GM12872 (cell line): ENCODE data around the gene HOXA13.

Source experiments
- TF ChIP-seq, protein P1 (sequence below): IDR thresholded peaks from 3 replicates; pipeline ENCODE4 v1.5.1; 2011; ENCODE audit warnings: low read depth, mild to moderate bottlenecking, low read length, moderate library complexity; ENCODE audit not compliant: insufficient read depth

HOXA13 gene

DNA sequence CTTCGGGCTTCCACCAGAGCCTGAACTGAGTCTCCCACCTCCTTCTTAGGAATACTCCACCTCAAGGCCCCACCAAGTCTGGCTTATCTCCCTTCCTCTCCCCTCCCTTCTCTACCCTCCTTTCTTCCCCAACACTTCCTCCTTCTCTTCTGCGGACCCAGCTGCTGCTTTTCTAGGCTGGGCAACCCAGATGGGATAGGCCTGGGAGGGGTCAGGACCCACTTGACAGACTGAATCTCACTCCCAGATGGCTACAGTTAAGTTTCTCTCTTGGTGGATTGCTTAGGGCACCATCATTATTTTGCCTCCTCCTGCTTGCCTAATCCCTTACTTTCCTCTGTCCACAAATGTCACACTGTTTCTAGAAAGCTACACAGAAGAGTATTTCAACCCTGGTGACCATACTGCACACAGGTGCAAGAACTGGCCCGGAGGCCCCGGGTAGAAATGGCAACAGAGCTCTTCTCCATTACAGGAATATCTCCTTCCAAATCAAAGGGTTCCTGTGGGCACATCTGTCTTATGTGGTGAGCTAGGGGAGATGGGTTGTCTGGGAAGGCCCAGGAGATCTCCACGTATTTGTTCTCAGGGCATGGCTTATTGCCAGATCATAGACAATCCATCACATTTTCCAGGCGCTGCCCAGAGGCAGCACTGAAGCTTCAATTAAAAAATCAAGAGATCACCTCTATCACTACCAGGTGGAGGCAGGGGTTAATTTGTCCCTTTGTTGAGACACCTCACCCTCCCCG is 9.7 kb downstream of the HOXA13 start:
- TF ChIP-seq, protein P1, sequence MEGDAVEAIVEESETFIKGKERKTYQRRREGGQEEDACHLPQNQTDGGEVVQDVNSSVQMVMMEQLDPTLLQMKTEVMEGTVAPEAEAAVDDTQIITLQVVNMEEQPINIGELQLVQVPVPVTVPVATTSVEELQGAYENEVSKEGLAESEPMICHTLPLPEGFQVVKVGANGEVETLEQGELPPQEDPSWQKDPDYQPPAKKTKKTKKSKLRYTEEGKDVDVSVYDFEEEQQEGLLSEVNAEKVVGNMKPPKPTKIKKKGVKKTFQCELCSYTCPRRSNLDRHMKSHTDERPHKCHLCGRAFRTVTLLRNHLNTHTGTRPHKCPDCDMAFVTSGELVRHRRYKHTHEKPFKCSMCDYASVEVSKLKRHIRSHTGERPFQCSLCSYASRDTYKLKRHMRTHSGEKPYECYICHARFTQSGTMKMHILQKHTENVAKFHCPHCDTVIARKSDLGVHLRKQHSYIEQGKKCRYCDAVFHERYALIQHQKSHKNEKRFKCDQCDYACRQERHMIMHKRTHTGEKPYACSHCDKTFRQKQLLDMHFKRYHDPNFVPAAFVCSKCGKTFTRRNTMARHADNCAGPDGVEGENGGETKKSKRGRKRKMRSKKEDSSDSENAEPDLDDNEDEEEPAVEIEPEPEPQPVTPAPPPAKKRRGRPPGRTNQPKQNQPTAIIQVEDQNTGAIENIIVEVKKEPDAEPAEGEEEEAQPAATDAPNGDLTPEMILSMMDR = no peak

DNA sequence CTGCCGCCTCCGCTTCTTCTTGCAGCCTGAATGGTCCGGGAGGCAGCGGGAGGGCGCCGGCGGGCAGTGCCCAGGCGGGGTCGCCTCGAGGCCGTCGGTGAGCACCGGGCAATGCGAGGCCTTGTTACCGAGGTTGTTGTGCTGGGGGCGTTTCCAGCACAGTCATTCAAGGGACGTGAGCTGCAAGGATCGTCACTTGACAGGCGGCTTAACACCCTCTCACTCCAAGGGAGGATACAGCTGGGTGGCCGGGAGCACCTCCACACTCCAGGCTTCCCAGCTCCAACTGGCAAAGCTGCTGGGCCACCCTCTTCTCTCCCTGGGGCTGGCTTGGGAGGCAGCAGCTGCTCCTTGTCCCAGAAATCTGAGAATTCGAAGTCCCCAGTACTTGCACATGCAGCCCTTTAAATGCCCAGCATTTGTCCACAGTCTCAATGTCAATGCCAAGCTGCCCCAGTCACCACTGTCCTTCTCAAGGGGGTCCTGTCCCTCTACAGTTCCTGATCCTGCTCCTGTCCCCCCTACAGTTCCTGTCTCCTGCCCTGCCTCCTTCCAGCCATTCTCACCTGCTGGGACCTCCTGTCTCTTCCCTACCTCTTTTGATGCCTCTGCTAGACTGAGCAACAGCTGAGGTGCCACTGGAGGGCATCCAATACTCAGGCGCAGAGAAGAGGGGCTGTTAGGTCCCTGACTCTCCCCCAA is 10.4 kb downstream of the HOXA13 start:
- TF ChIP-seq, protein P1 = no peak

DNA sequence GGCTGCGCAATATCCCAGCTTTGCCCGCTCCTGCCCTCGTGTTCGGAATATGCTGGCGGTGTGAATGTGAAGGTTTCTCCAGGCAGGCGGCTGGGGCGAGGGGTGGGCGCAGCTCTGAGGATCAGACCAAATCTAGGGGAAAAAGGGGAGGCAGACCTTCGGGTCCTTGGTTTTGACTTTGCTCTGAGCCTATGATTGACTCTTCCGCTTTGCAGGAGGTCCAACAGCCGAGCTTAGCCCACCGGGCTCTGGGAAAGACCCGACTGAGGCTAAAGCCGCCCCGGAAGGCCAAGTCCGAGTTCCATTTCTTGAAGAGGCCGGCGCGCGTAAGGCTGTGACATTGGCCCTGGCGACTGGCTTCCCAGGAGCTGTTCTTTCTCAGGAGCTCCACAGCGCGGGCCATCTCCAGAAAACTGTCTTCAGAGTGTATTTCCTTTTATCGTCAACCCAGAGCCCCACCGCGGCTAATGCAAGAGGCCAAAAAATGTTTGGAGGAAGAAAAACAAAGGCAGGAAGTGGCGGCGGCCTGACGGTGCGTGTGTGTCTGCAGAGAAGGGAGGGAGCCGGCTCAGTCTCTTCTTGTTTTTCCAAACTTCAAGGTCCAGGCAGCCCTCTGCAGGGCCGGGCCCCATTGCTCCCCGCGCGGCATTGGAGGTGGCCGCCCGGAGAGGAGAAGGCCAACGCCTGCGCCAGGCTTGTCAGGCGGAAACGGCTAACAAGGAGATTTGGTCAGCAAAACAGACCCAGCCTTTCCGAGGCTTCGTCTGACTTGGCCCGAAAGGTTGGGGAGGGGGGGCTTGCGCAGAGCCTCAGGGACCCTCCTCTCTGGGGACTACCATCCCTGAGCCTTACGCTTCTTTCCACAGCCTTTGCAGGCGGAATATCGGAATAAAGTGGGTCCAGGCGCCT is 11.3 kb downstream of the HOXA13 start:
- TF ChIP-seq, protein P1 = no peak

DNA sequence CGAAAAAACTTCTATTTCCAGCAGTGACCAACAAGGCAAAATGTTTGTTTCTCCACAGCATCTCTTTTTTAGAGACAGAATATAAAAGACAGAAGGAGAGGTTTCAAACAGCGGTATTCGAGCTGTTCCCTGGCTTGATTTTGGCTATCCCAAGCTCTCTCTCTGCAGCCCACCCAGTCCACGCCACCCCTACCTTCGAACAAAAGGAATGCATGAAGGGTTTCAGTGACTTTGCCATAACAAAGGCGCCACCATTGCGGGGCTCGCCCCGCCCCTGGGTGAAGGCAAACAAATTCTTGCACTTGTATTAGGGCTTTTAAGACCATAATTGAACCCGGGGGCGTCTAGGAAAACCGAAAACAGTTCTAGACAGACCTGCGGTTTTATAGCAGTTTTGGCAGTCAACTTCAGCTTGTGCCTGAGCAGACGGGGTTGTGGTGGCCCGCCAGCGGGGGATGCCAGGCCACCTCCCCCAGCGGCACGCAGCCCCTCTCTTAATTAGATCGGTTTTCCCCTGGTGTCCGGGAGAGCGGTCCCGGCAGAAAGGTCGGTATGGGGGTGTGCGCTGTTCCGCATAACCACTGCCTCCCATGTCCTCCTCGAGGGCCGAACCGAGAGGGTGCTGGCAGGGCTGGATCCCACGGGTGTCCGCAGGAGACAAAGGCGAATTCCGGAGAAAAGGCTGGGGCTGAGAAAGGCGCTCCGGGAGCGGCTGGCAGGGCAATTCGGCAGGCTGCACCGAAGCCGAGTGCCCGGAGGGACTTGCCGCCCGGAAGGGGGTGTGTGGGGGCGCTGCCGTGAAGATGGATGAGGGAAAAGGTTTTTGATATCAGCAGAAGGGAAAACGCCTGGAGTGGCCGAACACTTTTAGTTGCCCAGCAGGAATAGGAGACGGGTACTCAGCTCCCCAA is 12.2 kb downstream of the HOXA13 start:
- TF ChIP-seq, protein P1 = no peak

DNA sequence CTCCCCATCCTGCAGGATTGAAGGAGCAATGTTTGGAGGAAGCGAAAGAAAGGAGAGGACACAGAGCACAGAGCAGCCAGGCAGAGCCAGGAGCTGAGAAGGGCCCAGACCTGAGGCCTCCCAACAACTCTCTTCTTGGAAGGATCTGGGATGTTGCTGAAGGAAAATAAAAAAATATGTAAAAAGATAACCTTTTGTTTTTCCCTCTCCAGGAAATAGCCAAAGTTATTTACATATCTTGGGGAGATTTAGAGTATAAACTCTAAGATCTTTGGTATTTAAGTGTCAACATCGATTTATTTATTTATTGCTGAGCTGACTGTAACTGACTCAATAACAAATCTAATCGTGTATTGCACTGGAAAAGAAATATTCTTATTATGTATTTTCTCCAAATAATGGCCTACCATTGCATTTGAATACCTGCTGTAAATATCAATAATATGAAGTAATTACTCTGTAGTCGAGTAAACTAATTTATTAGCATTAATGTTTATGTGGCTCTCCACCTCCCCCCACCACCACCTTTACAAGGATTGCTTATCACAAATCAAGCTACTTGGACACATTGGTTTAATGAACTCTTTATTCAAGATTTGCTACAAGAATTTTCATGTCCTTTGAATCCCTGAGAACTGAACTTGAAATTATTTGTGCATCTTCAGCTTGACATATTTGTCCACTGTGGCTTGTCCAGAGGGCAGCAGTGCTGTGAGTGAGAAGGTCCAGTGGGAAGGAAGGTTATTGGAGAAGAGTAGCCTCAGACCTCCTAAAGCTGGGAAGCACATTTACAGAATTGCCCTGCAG is 13.0 kb downstream of the HOXA13 start:
- TF ChIP-seq, protein P1 = no peak

DNA sequence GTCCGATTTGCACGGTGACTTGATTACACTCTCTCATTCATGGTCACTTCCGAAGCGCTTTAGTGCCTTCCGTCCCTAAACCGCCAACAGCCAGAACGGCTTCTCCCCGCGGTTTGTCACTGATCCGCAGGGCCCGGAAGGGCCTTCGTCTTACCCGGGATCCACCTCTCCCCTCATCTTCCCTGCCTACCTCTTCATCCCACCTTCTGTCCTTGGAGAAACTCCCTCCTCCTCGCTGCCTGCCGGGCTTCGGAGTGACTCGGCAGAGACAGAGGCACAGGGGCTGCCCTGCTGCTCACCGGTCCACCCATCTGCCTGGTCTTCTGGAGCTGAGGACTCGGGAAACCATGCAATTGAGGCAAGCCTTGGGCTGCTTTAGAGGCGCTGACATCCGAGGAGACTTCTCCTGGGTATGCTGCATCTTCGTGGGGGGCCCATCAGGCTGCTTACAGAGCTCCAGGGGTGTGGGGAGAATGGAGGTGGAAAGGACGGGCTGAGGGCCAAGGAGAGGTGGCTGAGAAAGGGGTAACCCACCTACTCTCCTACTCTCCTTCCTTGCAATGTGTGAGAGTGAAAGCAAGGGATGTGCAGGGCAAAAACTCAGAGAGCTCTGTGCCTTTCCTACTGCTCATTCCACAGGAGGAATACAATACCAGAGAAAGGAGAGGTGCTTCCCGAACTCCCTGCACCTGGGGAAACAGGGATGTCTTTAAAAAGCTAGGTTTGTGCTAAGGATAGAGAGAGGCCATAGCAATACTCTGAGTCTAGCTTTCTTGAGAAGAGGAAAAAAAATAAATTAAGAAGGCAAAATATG is 13.8 kb downstream of the HOXA13 start:
- TF ChIP-seq, protein P1 = no peak
